ENCODE measurements around the gene RAI1.

GRCh38 chr17:17855976-17856375 lies 174.7 kb downstream of the RAI1 start:
- TF ChIP-seq CTCF (IDR thresholded peaks at IDR 0.05) (no peak), POLR2A (IDR thresholded peaks at IDR 0.05) (no peak)
